ENCODE measurements around the gene SPATC1L.
"Not testable (repeated sequence)": the region's sequence is repeated elsewhere in the genome, so short reads cannot be mapped to it uniquely, and the experiment has no call there.

The SPATC1L gene

GRCh38 chr21:46173573-46173972 lies 10.7 kb downstream of the SPATC1L start:
- ChIA-PET POLR2A (no interaction called here), CTCF (no interaction called here)
- no peak for DNase-seq (ENCODE audit: extremely low spot score)
- TF ChIP-seq FOXM1 (IDR thresholded peaks at IDR 0.05; ENCODE audit: borderline replicate concordance), result no peak
- TF ChIP-seq, protein P1, sequence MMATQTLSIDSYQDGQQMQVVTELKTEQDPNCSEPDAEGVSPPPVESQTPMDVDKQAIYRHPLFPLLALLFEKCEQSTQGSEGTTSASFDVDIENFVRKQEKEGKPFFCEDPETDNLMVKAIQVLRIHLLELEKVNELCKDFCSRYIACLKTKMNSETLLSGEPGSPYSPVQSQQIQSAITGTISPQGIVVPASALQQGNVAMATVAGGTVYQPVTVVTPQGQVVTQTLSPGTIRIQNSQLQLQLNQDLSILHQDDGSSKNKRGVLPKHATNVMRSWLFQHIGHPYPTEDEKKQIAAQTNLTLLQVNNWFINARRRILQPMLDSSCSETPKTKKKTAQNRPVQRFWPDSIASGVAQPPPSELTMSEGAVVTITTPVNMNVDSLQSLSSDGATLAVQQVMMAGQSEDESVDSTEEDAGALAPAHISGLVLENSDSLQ (IDR thresholded peaks at IDR 0.05), result no peak
- TF ChIP-seq ARNT (IDR thresholded peaks at IDR 0.05), result no peak
- TF ChIP-seq HDGF (IDR thresholded peaks at IDR 0.05; ENCODE audit: borderline replicate concordance), result no peak
- TF ChIP-seq SUZ12 (IDR thresholded peaks at IDR 0.05), result no peak
- no peak for TF ChIP-seq SP1 (IDR thresholded peaks at IDR 0.05)

DNA sequence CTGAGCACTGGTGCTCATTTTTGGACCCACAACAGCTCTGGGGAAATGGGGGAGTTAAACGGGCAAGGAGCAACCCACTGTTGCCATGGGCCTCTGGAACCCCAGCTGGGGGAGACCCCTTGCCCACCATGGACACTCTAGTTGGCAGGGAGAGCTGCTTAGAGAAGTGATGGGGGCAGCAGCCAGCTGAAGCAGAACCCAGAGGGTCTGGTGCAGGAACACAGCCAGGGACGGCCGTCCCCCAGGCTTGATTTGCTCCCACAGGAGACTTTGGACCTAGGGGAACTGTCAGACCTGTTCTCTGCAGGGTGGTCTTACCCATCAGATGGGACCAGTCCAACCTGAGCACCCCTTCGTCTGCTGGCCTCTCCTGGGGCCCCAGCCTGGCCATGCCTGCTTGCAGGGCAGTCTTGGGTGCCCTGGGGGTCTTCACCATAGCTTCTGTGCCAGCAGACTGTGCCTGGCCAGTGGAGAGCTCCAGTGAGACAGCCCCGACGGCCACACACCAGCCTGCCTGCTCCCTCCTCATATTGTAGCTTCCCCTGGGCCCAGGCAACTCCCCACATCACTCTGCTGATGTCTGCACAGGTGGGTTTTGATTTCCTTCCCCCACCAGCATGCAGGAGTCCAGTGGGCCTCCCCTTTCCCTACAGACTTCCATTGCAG lies 11.3 kb downstream of the SPATC1L start:
- no peak for TF ChIP-seq TARDBP (IDR thresholded peaks at IDR 0.05)
- TF ChIP-seq BHLHE40 (IDR thresholded peaks at IDR 0.05; ENCODE audit: borderline replicate concordance), result no peak
- TF ChIP-seq, protein P1 (IDR thresholded peaks at IDR 0.05), result no peak
- no peak for TF ChIP-seq SP1 (IDR thresholded peaks at IDR 0.05)
- TF ChIP-seq LEF1 (IDR thresholded peaks at IDR 0.05; ENCODE audit: borderline replicate concordance), result no peak
- no peak for TF ChIP-seq NFRKB (IDR thresholded peaks at IDR 0.05)
- TF ChIP-seq ELF4 (IDR thresholded peaks at IDR 0.05), result no peak
- TF ChIP-seq CTBP1 (IDR thresholded peaks at IDR 0.05; ENCODE audit: borderline replicate concordance), result no peak
- no peak for TF ChIP-seq ZNF384 (IDR thresholded peaks at IDR 0.05)
- TF ChIP-seq FOXM1 (IDR thresholded peaks at IDR 0.05; ENCODE audit: borderline replicate concordance), result no peak
- TF ChIP-seq L3MBTL2 (conservative IDR thresholded peaks at IDR 0.05), result no peak
- no peak for TF ChIP-seq ARNT (IDR thresholded peaks at IDR 0.05)
- TF ChIP-seq FOXK2 (IDR thresholded peaks at IDR 0.05), result no peak
- TF ChIP-seq FOXA1 (IDR thresholded peaks at IDR 0.05), result no peak
- no peak for DNase-seq (ENCODE audit: extremely low spot score)
- ChIA-PET POLR2A (interaction anchor here (0.6 kb wide), 1 partner anchor 285 kb away, joined by 3 read pairs; no protein-coding TSS in a partner anchor), CTCF (no interaction called here)

DNA sequence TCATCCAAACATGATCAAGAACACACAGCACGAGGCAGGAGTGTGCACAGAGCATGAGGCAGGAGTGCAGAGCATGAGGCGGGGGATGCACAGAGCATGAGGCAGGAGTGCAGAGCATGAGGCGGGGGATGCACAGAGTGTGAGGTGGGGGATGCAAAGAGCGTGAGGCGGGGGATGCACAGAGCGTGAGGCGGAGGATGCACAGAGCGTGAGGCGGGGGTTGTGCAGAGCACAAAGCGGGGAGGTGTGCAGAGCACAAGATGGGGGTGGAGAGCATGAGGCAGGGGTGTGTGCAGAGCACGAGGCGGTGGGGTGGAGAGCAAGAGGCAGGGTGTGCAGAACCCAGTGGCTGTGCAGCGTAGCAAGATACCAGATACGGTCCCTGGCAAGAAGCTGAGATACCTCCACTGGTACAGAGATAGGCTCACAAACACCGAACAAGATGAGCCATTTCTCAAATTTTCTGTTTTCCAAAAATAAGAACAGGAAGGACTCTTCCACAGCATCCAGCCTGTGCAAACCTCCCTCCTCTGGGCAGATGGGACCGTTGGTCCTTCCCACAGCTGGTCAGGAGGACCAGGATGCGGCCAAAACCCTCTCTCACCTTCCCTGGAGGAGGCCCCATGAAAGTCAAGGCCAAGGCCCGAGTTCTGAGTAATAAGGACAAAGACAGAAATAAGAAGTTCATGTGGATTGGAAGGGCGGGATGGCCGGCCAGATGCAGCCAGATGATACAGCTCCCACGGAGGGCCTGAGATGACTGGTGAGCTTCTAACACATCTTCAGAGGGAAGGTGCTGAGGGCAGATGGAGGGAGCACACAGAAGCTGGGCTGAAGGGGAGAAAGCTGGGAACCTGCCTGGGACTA lies 12.0 kb downstream of the SPATC1L start:
- ChIA-PET POLR2A (no interaction called here), CTCF (no interaction called here)
- no peak for DNase-seq (ENCODE audit: extremely low spot score)
- TF ChIP-seq L3MBTL2 (conservative IDR thresholded peaks at IDR 0.05) (no peak), BHLHE40 (IDR thresholded peaks at IDR 0.05; ENCODE audit: borderline replicate concordance) (no peak), FOXK2 (IDR thresholded peaks at IDR 0.05) (no peak), TARDBP (IDR thresholded peaks at IDR 0.05) (no peak), CTBP1 (IDR thresholded peaks at IDR 0.05; ENCODE audit: borderline replicate concordance) (no peak), NFRKB (IDR thresholded peaks at IDR 0.05) (no peak), ARNT (IDR thresholded peaks at IDR 0.05) (no peak), LEF1 (IDR thresholded peaks at IDR 0.05; ENCODE audit: borderline replicate concordance) (no peak), ELF4 (IDR thresholded peaks at IDR 0.05) (no peak), ZNF384 (IDR thresholded peaks at IDR 0.05) (no peak), FOXA1 (IDR thresholded peaks at IDR 0.05) (no peak), HDGF (IDR thresholded peaks at IDR 0.05; ENCODE audit: borderline replicate concordance) (no peak), SP1 (IDR thresholded peaks at IDR 0.05) (no peak), SUZ12 (IDR thresholded peaks at IDR 0.05) (no peak), FOXM1 (IDR thresholded peaks at IDR 0.05; ENCODE audit: borderline replicate concordance) (no peak)
- TF ChIP-seq, protein P1 (IDR thresholded peaks at IDR 0.05), result no peak

GRCh38 chr21:46171585-46171984 lies 12.7 kb downstream of the SPATC1L start:
- CTCF ChIA-PET, result no interaction called here
- POLR2A ChIA-PET, result no interaction called here
- TF ChIP-seq, protein P1 (IDR thresholded peaks at IDR 0.05), result no peak
- TF ChIP-seq CTBP1 (IDR thresholded peaks at IDR 0.05; ENCODE audit: borderline replicate concordance) (no peak), BHLHE40 (IDR thresholded peaks at IDR 0.05; ENCODE audit: borderline replicate concordance) (no peak), LEF1 (IDR thresholded peaks at IDR 0.05; ENCODE audit: borderline replicate concordance) (no peak), SUZ12 (IDR thresholded peaks at IDR 0.05) (no peak), SP1 (IDR thresholded peaks at IDR 0.05) (no peak), ELF4 (IDR thresholded peaks at IDR 0.05) (no peak), L3MBTL2 (conservative IDR thresholded peaks at IDR 0.05) (no peak), ZNF384 (IDR thresholded peaks at IDR 0.05) (no peak)
- no peak for DNase-seq (ENCODE audit: extremely low spot score)

DNA sequence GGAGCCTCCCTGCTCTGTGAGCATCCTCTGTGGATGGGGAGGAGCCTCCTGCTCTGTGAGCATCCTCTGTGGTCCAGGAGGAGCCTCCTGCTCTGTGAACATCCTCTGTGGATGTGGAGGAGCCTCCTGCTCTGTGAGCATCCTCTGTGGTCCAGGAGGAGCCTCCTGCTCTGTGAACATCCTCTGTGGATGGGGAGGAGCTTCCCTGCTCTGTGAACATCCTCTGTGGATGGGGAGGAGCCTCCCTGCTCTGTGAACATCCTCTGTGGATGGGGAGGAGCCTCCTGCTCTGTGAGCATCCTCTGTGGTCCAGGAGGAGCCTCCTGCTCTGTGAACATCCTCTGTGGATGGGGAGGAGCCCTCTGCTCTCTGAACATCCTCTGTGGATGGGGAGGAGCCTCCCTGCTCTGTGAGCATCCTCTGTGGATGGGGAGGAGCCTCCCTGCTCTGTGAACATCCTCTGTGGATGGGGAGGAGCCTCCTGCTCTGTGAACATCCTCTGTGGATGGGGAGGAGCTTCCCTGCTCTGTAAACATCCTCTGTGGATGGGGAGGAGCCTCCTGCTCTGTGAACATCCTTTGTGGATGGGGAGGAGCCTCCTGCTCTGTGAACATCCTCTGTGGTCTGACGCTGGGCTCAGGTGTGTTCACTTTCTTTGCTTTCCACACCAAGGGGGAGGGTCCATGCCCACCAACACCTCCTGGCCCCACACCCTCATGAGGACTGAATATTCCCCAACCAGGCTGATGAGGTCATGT lies 13.6 kb downstream of the SPATC1L start:
- DNase-seq (ENCODE audit: extremely low spot score); CTCF ChIA-PET; POLR2A ChIA-PET: not testable (repeated sequence)

All from HEK293T (cell line).